GM12878 (cell line): ENCODE results near the gene CGREF1.
"Not testable (repeated sequence)": the region's sequence is repeated elsewhere in the genome, so short reads cannot be mapped to it uniquely, and the experiment has no call there.

ENCODE experiments used
- CTCF ChIP-seq, 3 experiments: IDR thresholded peaks in 2 of 3; conservative IDR thresholded peaks in 1 of 3; 2 replicates each; pipeline ENCODE4 v1.5.1; 2011; ENCODE audit warnings: low read depth in 3 of 3, low read length in 3 of 3, mild to moderate bottlenecking in 3 of 3, control low read depth in 2 of 3, moderate library complexity in 2 of 3, inconsistent platforms in 1 of 3, mixed read lengths in 1 of 3; ENCODE audit not compliant: control insufficient read depth in 2 of 3, insufficient read depth in 1 of 3; ENCODE audit errors: extremely low read depth in 1 of 3
- EP300 ChIP-seq, 2 experiments: fragments of 150-350 bp in 1 of 2; IDR thresholded peaks; 2 replicates each; pipeline ENCODE4 v1.6.1; 2011 to 2012; ENCODE audit warnings: low read depth in 2 of 2, low read length in 2 of 2, borderline replicate concordance in 1 of 2, improper control_type of control experiment in 1 of 2, inconsistent platforms in 1 of 2; ENCODE audit not compliant: control insufficient read depth in 1 of 2
- IRF5 ChIP-seq: fragments of 450-650 bp; IDR thresholded peaks from 2 replicates; pipeline ENCODE4 v1.6.1; 2017; ENCODE audit warnings: borderline replicate concordance
- MAX ChIP-seq: IDR thresholded peaks from 2 replicates; pipeline ENCODE4 v1.6.1; 2012; ENCODE audit warnings: low read depth, low read length, improper control_type of control experiment
- PBX3 ChIP-seq: IDR thresholded peaks from 2 replicates; pipeline ENCODE4 v1.6.1; 2011; ENCODE audit warnings: mild to moderate bottlenecking, low read depth, low read length, moderate library complexity; ENCODE audit not compliant: insufficient replicate concordance
- POLR2A ChIP-seq: IDR thresholded peaks from 2 replicates; pipeline ENCODE4 v1.6.1; 2011; ENCODE audit warnings: low read depth, mild to moderate bottlenecking, low read length
- PRDM15 ChIP-seq: fragments of 450-650 bp; formaldehyde crosslinking; IDR thresholded peaks from 2 replicates; pipeline ENCODE4 v1.4.0; 2020; ENCODE audit warnings: mild to moderate bottlenecking, moderate library complexity
- SUZ12 ChIP-seq: fragments of 200-600 bp; sonication (generic); IDR thresholded peaks from one replicate; pipeline ENCODE4 v1.6.1; 2018; ENCODE audit warnings: antibody characterized with exemption, mild to moderate bottlenecking; ENCODE audit not compliant: unreplicated experiment
- TBL1XR1 ChIP-seq: IDR thresholded peaks from 2 replicates; pipeline ENCODE4 v1.6.1; 2012; ENCODE audit warnings: low read depth, low read length, improper control_type of control experiment
- ZNF274 ChIP-seq: IDR thresholded peaks from one replicate; pipeline ENCODE4 v1.8.0; 2011; ENCODE audit not compliant: insufficient read length, insufficient read depth

- TF ChIP-seq IRF5; EP300 (IDR thresholded peaks at IDR 0.05; ENCODE audit: borderline replicate concordance in 1 of 2, control insufficient read depth in 1 of 2, low read depth in 2 of 2, low read length in 2 of 2); CTCF (IDR thresholded peaks at IDR 0.05 in 2 of 3, conservative IDR thresholded peaks at IDR 0.05 in 1 of 3; ENCODE audit: control insufficient read depth in 2 of 3, extremely low read depth in 1 of 3, insufficient read depth in 1 of 3, low read depth in 3 of 3, low read length in 3 of 3); SUZ12; PBX3; PRDM15; POLR2A; TBL1XR1; ZNF274; MAX: not testable (repeated sequence)
Measured at GRCh38 chr2:27111392-27112078, 7.4 kb downstream of the CGREF1 start.
